Mesothelial cell of epicardium (in vitro differentiated cells): Measurements from ENCODE around the gene CRISPLD2. TPM values are rescaled to one million over a fixed set of nuclear protein-coding genes. Genes with fewer than 3 reads are reported as not detected.

Source experiments
- DNase-seq, 2 experiments: peaks; one replicate each; pipeline ENCODE4 v3.0.0; 2021; ENCODE audit warnings: low spot score in 2 of 2; ENCODE audit not compliant: unreplicated experiment in 2 of 2
- H3K27ac Mint-ChIP-seq: 2 replicates; pipeline ENCODE4 v1.8.0; 2021; ENCODE audit warnings: mixed read lengths
- H3K27me3 Mint-ChIP-seq: 2 replicates; pipeline ENCODE4 v1.8.0; 2021; ENCODE audit warnings: low read depth, mixed read lengths
- H3K36me3 Mint-ChIP-seq: 2 replicates; pipeline ENCODE4 v1.8.0; 2021; ENCODE audit warnings: mixed read lengths
- H3K4me1 Mint-ChIP-seq: 2 replicates; pipeline ENCODE4 v1.8.0; 2021; ENCODE audit warnings: mixed read lengths
- H3K4me3 Mint-ChIP-seq: 2 replicates; pipeline ENCODE4 v1.8.0; 2021; ENCODE audit warnings: mild to moderate bottlenecking, moderate library complexity, mixed read lengths
- H3K9me3 Mint-ChIP-seq: 2 replicates; pipeline ENCODE4 v1.8.0; 2021; ENCODE audit warnings: mixed read lengths
- CTCF ChIP-seq: fragments of 200-600 bp; sonication (generic); IDR thresholded peaks from one replicate; pipeline ENCODE4 v1.5.0; 2021; ENCODE audit warnings: antibody characterized with exemption; ENCODE audit not compliant: unreplicated experiment
- total RNA-seq: library from RNA; stranded (reverse); gene quantifications from 3 replicates; pipeline ENCODE4 v1.2.1, GENCODE V29; 2021

CRISPLD2 gene
- total RNA-seq, 1 donor from 2014 or later: 80.1 TPM

- Mint-ChIP-seq H3K27ac (no peak overlapping the region), H3K9me3 (peaks cover under 1% of the 10 kb centered on the region), H3K36me3 (peaks cover 7% of the 10 kb centered on the region), H3K4me3 (no peak overlapping the region), H3K27me3 (no peaks in the 10 kb centered on the region), H3K4me1 (peaks cover 35% of the 10 kb centered on the region)
- no peak for DNase-seq
- no peak for TF ChIP-seq CTCF
Measured at GRCh38 chr16:84845496-84846002, 25.8 kb downstream of the CRISPLD2 start.

- Mint-ChIP-seq H3K4me3 (no peak overlapping the region), H3K4me1 (peaks cover 19% of the 10 kb centered on the region)
Measured at GRCh38 chr16:84847564-84848355, 28.0 kb downstream of the CRISPLD2 start.

GRCh38 chr16:84848986-84849634 lies 29.3 kb downstream of the CRISPLD2 start:
- DNase-seq: no peak
- no peak overlapping the region for H3K4me3 Mint-ChIP-seq
- peaks cover 17% of the 10 kb centered on the region for H3K36me3 Mint-ChIP-seq

More at GRCh38 chr16:84847564-84848355, 28.0 kb downstream of the CRISPLD2 start:
- no peak for TF ChIP-seq CTCF
- H3K36me3 Mint-ChIP-seq: peaks cover 17% of the 10 kb centered on the region
- peaks cover 5% of the 10 kb centered on the region for H3K9me3 Mint-ChIP-seq
- DNase-seq: no peak
- no peak overlapping the region for H3K27ac Mint-ChIP-seq
- no peaks in the 10 kb centered on the region for H3K27me3 Mint-ChIP-seq

GRCh38 chr16:84849751-84850150 lies 30.0 kb downstream of the CRISPLD2 start:
- TF ChIP-seq CTCF: no peak
- Mint-ChIP-seq H3K9me3 (peaks cover 5% of the 10 kb centered on the region), H3K27ac (no peak overlapping the region), H3K36me3 (peaks cover 17% of the 10 kb centered on the region), H3K27me3 (no peaks in the 10 kb centered on the region), H3K4me1 (no peaks in the 10 kb centered on the region), H3K4me3 (no peak overlapping the region)
- DNase-seq: no peak

More at GRCh38 chr16:84848986-84849634, 29.3 kb downstream of the CRISPLD2 start:
- Mint-ChIP-seq H3K27me3 (no peaks in the 10 kb centered on the region), H3K27ac (no peak overlapping the region), H3K4me1 (peaks cover 6% of the 10 kb centered on the region), H3K9me3 (peaks cover 5% of the 10 kb centered on the region)
- no peak for TF ChIP-seq CTCF

GRCh38 chr16:84850714-84851113 lies 30.9 kb downstream of the CRISPLD2 start:
- TF ChIP-seq CTCF: no peak
- Mint-ChIP-seq H3K36me3 (peaks cover 23% of the 10 kb centered on the region), H3K9me3 (peaks cover 5% of the 10 kb centered on the region), H3K27ac (no peak overlapping the region), H3K4me3 (no peak overlapping the region), H3K27me3 (no peaks in the 10 kb centered on the region), H3K4me1 (no peaks in the 10 kb centered on the region)
- DNase-seq: no peak
